ENCODE measurements around the gene GORAB. TPM values are rescaled to one million over a fixed set of nuclear protein-coding genes. Genes with fewer than 3 reads are reported as not detected.

Gene GORAB
- total RNA-seq, 1 donor from 2014 or later = 19.4 TPM

DNA sequence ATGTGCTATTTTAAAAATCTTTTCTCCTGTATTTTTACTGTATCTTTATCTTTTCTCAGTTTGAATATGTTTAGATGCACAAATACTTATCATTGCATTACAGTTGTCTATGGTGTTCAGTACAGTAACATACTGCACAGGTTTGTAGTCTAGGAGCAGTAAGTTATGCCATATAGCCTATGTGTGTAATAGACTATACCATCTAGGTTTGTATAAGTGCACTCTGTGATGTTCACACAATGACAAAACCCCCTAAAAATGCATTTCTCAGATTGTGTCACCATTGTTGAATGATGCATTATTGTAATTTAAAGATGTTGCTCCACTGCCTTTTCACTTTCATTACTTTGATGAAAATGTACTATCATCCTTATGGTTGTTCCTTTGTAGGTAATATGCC, 67.1 kb downstream of the GORAB start:
- H3K27ac Mint-ChIP-seq = no peak overlapping the region
- H3K36me3 Mint-ChIP-seq = peaks cover 3% of the 10 kb centered on the region
- TF ChIP-seq, protein P1, sequence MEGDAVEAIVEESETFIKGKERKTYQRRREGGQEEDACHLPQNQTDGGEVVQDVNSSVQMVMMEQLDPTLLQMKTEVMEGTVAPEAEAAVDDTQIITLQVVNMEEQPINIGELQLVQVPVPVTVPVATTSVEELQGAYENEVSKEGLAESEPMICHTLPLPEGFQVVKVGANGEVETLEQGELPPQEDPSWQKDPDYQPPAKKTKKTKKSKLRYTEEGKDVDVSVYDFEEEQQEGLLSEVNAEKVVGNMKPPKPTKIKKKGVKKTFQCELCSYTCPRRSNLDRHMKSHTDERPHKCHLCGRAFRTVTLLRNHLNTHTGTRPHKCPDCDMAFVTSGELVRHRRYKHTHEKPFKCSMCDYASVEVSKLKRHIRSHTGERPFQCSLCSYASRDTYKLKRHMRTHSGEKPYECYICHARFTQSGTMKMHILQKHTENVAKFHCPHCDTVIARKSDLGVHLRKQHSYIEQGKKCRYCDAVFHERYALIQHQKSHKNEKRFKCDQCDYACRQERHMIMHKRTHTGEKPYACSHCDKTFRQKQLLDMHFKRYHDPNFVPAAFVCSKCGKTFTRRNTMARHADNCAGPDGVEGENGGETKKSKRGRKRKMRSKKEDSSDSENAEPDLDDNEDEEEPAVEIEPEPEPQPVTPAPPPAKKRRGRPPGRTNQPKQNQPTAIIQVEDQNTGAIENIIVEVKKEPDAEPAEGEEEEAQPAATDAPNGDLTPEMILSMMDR (conservative IDR thresholded peaks at IDR 0.05) = no peak
- no peaks in the 10 kb centered on the region for H3K9me3 Mint-ChIP-seq
- H3K4me3 Mint-ChIP-seq = no peak overlapping the region
- H3K27me3 Mint-ChIP-seq = no peaks in the 10 kb centered on the region
- DNase-seq (ENCODE audit: extremely low spot score, unreplicated experiment) = no peak
- peaks cover 4% of the 10 kb centered on the region for H3K4me1 Mint-ChIP-seq (ENCODE audit: unreplicated experiment)

GRCh38 chr1:170601866-170602265, 69.9 kb downstream of the GORAB start:
- TF ChIP-seq, protein P1 (conservative IDR thresholded peaks at IDR 0.05) = no peak
- Mint-ChIP-seq H3K36me3 (peaks cover 3% of the 10 kb centered on the region), H3K4me3 (no peak overlapping the region)

More at GRCh38 chr1:170601866-170602265, 69.9 kb downstream of the GORAB start:
- Mint-ChIP-seq H3K9me3 (no peaks in the 10 kb centered on the region), H3K27me3 (no peaks in the 10 kb centered on the region), H3K4me1 (ENCODE audit: unreplicated experiment) (no peaks in the 10 kb centered on the region), H3K27ac (no peak overlapping the region)
- DNase-seq (ENCODE audit: extremely low spot score, unreplicated experiment) = no peak

Other genes starting within 250 kb of the GORAB start
- gene PRRX1, start 132.0 kb downstream of the GORAB start, total RNA-seq (ENCODE audit: low replicate concordance) = 1.7 and 142 TPM in 2 replicates

Measured in type B pancreatic cell (in vitro differentiated cells).